ENCODE measurements around the gene OR2A25.

GRCh38 chr7:144048648-144049047 is 21.0 kb upstream of the OR2A25 start, which contains the start of gene OR2A5:
- TF ChIP-seq CTCF (IDR thresholded peaks at IDR 0.05; ENCODE audit: poor library complexity) (no peak), EZH2phosphoT487 (IDR thresholded peaks at IDR 0.05; ENCODE audit: low read depth, severe bottlenecking, unreplicated experiment) (no peak), EZH2 (IDR thresholded peaks at IDR 0.05; ENCODE audit: borderline replicate concordance) (no peak)
